A673 (cell line): ENCODE data around the gene SLC22A3.

Source experiments
- EZH2 ChIP-seq: fragments of 200-600 bp; sonication (generic); IDR thresholded peaks from 2 replicates; pipeline ENCODE4 v1.6.1; 2017; ENCODE audit warnings: borderline replicate concordance, low read depth, mild to moderate bottlenecking, mixed read lengths, antibody characterized with exemption, low read length; ENCODE audit not compliant: poor library complexity, severe bottlenecking
- TF ChIP-seq, protein P1 (sequence below): fragments of 300-800, 200-600 bp; sonication (generic); conservative IDR thresholded peaks from 2 replicates; pipeline ENCODE4 v1.5.1; 2017; ENCODE audit warnings: low read depth, mild to moderate bottlenecking, antibody characterized with exemption, low read length, moderate library complexity, mixed read lengths

DNA sequence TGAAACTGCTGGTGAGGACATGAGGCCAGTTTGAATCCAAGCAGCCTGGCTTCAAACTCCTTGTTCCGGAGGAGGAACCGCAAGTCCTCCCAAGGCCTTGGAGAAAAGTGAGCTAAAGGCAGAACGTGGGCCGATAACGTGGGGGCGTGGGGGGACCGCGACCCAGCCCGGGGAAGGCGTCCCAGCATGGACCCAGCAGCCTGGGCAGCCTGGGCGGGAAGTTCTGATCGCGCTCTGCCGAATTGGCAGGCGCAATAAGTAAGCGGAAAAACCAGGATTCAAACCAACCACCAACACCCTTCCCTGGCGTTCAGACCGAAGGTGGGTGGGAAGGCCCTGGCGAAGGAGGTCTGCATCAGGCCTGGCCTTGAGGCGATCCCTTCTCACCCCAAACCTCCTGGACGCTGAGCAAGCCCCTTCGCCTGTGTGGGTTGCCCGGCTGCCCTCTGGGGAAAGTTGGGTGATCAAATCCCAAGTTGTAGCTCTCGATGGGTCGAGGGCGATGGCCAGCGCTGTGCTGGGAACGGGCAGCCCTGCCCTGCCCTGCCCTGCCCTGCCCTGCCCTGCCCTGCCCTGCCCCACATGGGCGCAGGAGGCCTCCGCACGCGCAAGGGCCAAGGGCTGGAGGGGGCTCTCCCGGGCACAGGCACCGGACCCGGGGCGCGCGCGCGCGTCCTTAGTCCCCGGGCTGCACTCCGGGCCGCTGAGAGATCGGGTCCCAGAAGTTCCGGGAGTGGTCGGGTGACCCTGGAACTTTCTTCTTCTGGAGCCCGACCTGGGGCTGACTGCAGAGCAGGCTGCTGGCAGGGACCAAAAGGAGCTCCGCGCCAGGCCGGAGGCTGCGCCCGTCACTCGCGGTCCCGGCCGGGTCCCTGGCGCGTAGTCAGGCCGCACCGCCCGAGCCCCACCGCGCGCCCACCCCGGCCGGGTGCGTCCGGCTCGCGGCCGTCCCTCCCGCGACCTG, 637 bp upstream of the SLC22A3 start:
- TF ChIP-seq, protein P1, sequence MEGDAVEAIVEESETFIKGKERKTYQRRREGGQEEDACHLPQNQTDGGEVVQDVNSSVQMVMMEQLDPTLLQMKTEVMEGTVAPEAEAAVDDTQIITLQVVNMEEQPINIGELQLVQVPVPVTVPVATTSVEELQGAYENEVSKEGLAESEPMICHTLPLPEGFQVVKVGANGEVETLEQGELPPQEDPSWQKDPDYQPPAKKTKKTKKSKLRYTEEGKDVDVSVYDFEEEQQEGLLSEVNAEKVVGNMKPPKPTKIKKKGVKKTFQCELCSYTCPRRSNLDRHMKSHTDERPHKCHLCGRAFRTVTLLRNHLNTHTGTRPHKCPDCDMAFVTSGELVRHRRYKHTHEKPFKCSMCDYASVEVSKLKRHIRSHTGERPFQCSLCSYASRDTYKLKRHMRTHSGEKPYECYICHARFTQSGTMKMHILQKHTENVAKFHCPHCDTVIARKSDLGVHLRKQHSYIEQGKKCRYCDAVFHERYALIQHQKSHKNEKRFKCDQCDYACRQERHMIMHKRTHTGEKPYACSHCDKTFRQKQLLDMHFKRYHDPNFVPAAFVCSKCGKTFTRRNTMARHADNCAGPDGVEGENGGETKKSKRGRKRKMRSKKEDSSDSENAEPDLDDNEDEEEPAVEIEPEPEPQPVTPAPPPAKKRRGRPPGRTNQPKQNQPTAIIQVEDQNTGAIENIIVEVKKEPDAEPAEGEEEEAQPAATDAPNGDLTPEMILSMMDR = no peak
- TF ChIP-seq EZH2 = no peak
